Breast epithelium (tissue), 4 donors: Measurements from ENCODE around the gene THSD1. TPM values are rescaled to one million over a fixed set of nuclear protein-coding genes. Genes with fewer than 3 reads are reported as not detected.

Source experiments
- DNase-seq, 2 donors: peaks; one replicate each; pipeline ENCODE4 v3.0.0-alpha.2; 2019; ENCODE audit warnings: low spot score in 2 of 2
- H3K27ac ChIP-seq, 2 donors: fragments of 200-600 bp; sonication (generic) in 1 of 2; one replicate each; pipeline ENCODE4 v1.5.1; 2016 to 2019; ENCODE audit warnings: mild to moderate bottlenecking in 1 of 2
- H3K27me3 ChIP-seq, 2 donors: fragments of 200-600 bp; sonication (generic) in 1 of 2; one replicate each; pipeline versions ENCODE4 v1.5.1 to v1.6.0; 2017 to 2019; ENCODE audit warnings: control low read depth in 1 of 2, mild to moderate bottlenecking in 1 of 2
- H3K36me3 ChIP-seq: fragments of 200-600 bp; one replicate; pipeline ENCODE4 v1.5.1; 2019
- H3K4me1 ChIP-seq, 2 donors: fragments of 200-600 bp; sonication (generic); one replicate each; pipeline ENCODE4 v1.5.1; 2016 to 2019; ENCODE audit warnings: control low read depth in 1 of 2
- H3K4me3 ChIP-seq, 3 donors: fragments of 200-600 bp; sonication (generic); 1 replicate in 2 of 3; 2 replicates in 1 of 3; pipeline ENCODE4 v1.5.1; 2016 to 2019; ENCODE audit warnings: mild to moderate bottlenecking in 3 of 3, moderate library complexity in 2 of 3
- H3K9me3 ChIP-seq, 2 donors: fragments of 200-600 bp; sonication (generic) in 1 of 2; one replicate each; pipeline ENCODE4 v1.5.1; 2016 to 2019; ENCODE audit warnings: control low read depth in 1 of 2
- POLR2A ChIP-seq: fragments of 450-650 bp; IDR thresholded peaks from one replicate; pipeline ENCODE4 v1.6.1; 2016; ENCODE audit warnings: antibody characterized with exemption, mild to moderate bottlenecking, moderate library complexity
- POLR2AphosphoS5 ChIP-seq, 3 donors: sonication (generic); formaldehyde crosslinking; IDR thresholded peaks; one replicate each; pipeline ENCODE4 v1.6.1; 2017; ENCODE audit warnings: antibody characterized with exemption in 3 of 3
- intact Hi-C: fragments of 100-400 bp; cut with DNase I; formaldehyde crosslinking; loops from one replicate; pipeline ENCODE4 v1.15.1; 2023; ENCODE audit warnings: low total_unique reads
- total RNA-seq, 3 donors: library from RNA; depleted of rRNA; stranded (reverse); fragments of >200 nt; gene quantifications; one replicate each; pipeline ENCODE4 v1.1.0, GENCODE V29; 2016
- TF ChIP-seq, protein P1 (sequence below), 3 donors: fragments of 450-650 bp; IDR thresholded peaks; one replicate each; pipeline ENCODE4 v1.5.1; 2016 to 2017; ENCODE audit warnings: antibody characterized with exemption in 3 of 3, mild to moderate bottlenecking in 3 of 3, moderate library complexity in 3 of 3

The THSD1 gene
- total RNA-seq, 3 donors from 2014 or later = 5.8 to 9.8 (median 9.1) TPM

DNA sequence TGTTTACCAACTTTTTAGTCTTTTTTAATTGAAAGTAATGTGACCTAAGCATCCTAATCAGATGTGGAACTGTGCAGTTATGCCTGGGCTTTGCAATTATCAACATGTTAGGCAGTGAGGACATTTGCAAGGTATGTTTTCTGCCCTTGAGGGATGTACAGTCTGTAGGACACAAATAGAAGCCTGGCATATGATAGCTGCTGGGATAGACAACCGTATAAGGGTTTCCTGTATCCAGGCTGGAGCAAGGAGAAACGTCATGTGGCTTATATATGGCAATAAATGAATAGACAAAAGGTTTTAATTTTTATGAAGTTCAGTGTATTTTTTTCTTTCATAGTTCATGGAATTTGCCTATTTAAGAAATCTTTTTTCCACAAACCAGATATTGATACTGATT, 46.5 kb upstream of the THSD1 start:
- intact Hi-C loops = no loop called here

DNA sequence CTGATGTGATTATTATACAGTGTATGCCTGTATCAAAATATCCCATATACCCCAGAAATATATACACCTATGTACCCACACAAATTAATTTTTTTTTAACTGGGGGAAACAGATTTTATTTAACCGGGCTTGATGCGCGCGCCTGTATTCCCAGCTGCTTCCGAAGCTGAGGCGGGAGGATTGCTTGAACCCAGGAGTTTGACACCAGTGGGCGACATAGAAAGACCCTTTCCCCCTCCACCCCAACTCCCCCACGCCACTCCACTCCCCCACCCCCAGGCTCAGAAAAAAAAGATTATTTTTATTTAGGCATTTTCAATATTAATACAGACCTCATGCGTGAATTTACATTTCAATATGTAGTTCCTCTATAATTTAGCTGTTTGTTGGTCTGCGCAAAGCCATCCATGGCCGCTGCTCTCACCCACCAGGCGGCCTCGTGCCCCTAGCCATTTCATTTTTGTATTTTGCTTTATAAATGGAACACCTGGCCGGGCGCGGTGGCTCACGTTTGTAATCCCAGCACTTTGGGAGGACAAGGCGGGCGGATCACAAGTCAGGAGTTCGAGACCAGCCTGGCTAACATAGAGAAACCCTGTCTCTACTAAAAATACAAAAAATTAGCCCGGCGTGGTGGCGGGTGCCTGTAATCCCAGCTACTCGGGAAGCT, 45.3 kb upstream of the THSD1 start:
- TF ChIP-seq POLR2A = no peak
- no peak for TF ChIP-seq POLR2AphosphoS5 (IDR thresholded peaks at IDR 0.05)
- TF ChIP-seq, protein P1, sequence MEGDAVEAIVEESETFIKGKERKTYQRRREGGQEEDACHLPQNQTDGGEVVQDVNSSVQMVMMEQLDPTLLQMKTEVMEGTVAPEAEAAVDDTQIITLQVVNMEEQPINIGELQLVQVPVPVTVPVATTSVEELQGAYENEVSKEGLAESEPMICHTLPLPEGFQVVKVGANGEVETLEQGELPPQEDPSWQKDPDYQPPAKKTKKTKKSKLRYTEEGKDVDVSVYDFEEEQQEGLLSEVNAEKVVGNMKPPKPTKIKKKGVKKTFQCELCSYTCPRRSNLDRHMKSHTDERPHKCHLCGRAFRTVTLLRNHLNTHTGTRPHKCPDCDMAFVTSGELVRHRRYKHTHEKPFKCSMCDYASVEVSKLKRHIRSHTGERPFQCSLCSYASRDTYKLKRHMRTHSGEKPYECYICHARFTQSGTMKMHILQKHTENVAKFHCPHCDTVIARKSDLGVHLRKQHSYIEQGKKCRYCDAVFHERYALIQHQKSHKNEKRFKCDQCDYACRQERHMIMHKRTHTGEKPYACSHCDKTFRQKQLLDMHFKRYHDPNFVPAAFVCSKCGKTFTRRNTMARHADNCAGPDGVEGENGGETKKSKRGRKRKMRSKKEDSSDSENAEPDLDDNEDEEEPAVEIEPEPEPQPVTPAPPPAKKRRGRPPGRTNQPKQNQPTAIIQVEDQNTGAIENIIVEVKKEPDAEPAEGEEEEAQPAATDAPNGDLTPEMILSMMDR (IDR thresholded peaks at IDR 0.05) = no peak

More for the DNA sequence above, 46.5 kb upstream of the THSD1 start:
- Histone ChIP-seq H3K27me3 (no peaks in the 10 kb centered on the region), H3K27ac (no peak overlapping the region), H3K36me3 (no peaks in the 10 kb centered on the region), H3K4me1 (peaks cover 0 to 12% of the 10 kb centered on the region in 2 donors), H3K4me3 (no peak overlapping the region), H3K9me3 (no peaks in the 10 kb centered on the region)
- no peak for DNase-seq
- no peak for TF ChIP-seq POLR2AphosphoS5 (IDR thresholded peaks at IDR 0.05)
- TF ChIP-seq, protein P1 (IDR thresholded peaks at IDR 0.05) = no peak
- TF ChIP-seq POLR2A = no peak

DNA sequence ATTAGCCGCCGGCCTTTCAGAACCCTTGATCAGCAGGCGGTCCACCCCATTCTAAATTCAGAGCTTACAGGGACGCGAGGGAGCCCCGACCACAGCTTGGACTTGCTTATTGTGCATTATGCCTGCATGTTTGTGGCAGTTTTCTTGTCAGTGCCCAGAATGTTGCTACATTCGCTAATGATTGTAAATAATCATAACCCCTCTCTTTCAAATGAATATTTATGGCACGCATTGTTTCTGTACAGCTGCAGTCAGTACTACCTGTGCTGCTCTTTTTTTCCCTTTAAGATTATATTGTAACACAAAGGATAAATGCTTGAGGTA, 44.8 kb upstream of the THSD1 start:
- H3K4me3 ChIP-seq = peak overlapping the region; percentile 72 to 97 (median 90)
- intact Hi-C loops = no loop called here

More for the DNA sequence above, 45.3 kb upstream of the THSD1 start:
- Histone ChIP-seq H3K4me1 (peaks cover 0 to 13% of the 10 kb centered on the region in 2 donors), H3K9me3 (no peaks in the 10 kb centered on the region), H3K4me3 (peak overlapping the region in 1 of 3 donors; percentile 90), H3K36me3 (no peaks in the 10 kb centered on the region), H3K27me3 (no peaks in the 10 kb centered on the region), H3K27ac (no peak overlapping the region)
- DNase-seq = no peak
- intact Hi-C loops = no loop called here

DNA sequence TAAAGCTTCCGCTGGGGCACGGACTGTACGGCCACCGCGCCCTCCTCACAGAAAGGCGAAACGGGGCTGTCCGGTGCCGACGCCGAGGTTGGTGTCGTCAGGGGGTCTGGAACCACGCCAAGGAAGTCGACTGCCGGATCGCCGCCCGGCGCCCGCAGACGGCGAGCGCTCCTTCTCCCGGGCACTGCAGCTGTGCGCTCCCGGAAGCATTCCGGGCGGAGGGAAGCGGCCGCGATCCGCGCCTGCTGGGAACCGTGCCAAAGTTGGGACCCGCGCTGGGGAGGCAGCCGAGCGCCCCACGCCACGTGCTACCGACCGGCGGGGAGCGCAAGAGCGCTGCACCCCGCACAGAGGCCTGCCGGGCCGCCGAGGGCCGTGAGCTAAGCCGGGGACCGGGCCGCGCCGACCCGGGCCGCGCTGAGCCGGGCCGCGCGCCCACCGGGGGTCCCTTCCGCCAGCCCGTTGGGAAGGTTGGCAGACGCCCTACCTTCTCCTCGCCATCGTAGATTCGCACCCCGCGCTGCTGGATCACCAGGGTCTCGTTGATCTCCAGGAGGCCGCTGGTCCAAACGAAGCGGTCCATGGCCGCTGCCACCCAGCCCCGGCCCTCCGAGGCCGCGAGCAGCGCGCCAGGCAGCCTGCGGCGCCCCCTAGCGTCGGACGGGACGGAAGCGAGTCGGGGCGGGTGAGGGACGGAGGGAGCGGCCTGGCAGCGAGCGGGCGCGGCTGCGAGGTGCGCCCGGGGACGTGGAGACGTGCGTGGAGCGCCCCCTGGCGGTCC, 44.2 kb upstream of the THSD1 start, which contains the start of gene VPS36:
Gene VPS36, minus strand, starts transcription at position 623 of the 781 bp plus-strand sequence. Its CDS starts 40 bp downstream, at position 583.
- TF ChIP-seq, protein P1 (IDR thresholded peaks at IDR 0.05) = peak in 2 of 3 donors; percentile 98 to 100
- TF ChIP-seq POLR2AphosphoS5 (IDR thresholded peaks at IDR 0.05) = peak; percentile 89 to 95 (median 94)
- peak; percentile 72 for TF ChIP-seq POLR2A
- peaks cover 0 to 15% of the 10 kb centered on the region in 2 donors for H3K4me1 ChIP-seq
- no peaks in the 10 kb centered on the region for H3K27me3 ChIP-seq
- H3K36me3 ChIP-seq = no peaks in the 10 kb centered on the region
- peak; percentile 91 to 94 for DNase-seq
- no peaks in the 10 kb centered on the region for H3K9me3 ChIP-seq
- H3K4me3 ChIP-seq = peak within 1 kb of the TSS; percentile 72 to 97 (median 90)
- peak within 1 kb of the TSS; percentile 97 to 99 for H3K27ac ChIP-seq
- intact Hi-C loops = no loop called here

More for the DNA sequence above, 44.8 kb upstream of the THSD1 start:
- no peak for DNase-seq
- peaks cover 0 to 15% of the 10 kb centered on the region in 2 donors for H3K4me1 ChIP-seq
- TF ChIP-seq POLR2A (no peak), POLR2AphosphoS5 (IDR thresholded peaks at IDR 0.05) (no peak)
- TF ChIP-seq, protein P1 (IDR thresholded peaks at IDR 0.05) = peak in 2 of 3 donors; percentile 1 to 89
- peak overlapping the region; percentile 97 to 99 for H3K27ac ChIP-seq
- no peaks in the 10 kb centered on the region for H3K27me3 ChIP-seq
- H3K9me3 ChIP-seq = no peaks in the 10 kb centered on the region
- no peaks in the 10 kb centered on the region for H3K36me3 ChIP-seq
